GM19240 (cell line): ENCODE data around the gene NAA15.
"Not testable (repeated sequence)": the region's sequence is repeated elsewhere in the genome, so short reads cannot be mapped to it uniquely, and the experiment has no call there.

Experiments
- DNase-seq: peaks from one replicate; pipeline ENCODE4 v3.0.0; 2011; ENCODE audit warnings: low spot score; ENCODE audit not compliant: insufficient read length

The NAA15 gene

DNA sequence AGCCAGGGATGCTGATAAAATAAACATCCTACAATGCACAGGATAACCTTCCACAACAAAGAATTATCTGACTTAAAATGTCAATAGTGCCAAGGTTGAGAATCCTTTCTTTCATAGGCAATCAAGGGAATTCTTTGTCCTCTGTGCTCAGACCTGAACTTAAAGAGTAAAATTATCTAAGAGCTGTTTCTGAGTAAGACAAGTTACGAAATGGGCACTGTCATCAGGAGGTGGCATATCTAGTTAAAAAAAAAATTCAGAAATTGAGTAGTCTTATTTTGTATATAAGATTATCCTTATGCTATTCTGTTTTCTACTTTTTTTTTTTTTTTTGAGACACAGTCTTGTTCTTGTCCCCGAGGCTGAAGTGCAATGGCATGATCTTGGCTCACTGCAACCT, 149.3 kb downstream of the NAA15 start:
- DNase-seq: no peak

DNA sequence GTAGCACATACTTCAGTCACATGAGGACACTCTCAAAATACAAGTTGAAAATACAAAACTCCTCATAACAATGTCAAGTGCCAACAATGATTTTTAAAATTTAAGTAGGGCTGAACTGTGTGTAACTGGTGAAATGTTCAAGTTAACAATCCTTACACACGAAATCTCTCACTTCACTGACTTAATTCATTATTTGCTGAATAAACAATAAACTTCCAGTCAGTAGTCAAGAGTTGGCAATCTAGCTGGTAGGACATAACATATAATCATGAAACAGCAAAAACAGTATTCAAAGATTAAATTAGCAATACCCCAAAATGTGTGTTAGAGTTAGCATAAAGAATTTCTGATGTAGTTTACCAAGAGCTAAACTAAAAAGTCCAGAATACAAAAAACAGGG, 150.7 kb downstream of the NAA15 start:
- no peak for DNase-seq

DNA sequence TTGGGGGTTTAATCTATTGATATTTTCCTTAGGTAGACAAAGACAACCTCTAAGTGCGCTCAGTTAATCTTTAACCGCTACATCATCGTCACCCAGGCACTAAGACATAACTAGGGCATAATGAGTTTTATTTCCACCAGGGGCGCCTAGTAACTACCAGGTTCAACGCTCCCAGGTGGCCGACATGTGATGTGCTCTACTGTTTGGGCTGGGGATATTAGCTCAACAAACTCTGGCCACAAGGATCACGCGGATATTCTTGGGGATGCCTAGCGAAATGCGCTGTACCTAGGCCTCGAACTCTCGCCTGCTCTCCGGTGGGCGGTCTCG, 151.7 kb downstream of the NAA15 start:
- DNase-seq: peak; percentile 47

GRCh38 chr4:139453371-139454110, 152.2 kb downstream of the NAA15 start:
- DNase-seq: peak; percentile 81

GRCh38 chr4:139454111-139455045, 153.1 kb downstream of the NAA15 start, which contains the start of gene RAB33B:
TSS of gene RAB33B (plus strand) at chr4:139454121. CDS start at chr4:139454196, 75 bp downstream.
- peak; percentile 53 for DNase-seq

GRCh38 chr4:139455126-139455538, 153.8 kb downstream of the NAA15 start:
- DNase-seq: no peak

DNA sequence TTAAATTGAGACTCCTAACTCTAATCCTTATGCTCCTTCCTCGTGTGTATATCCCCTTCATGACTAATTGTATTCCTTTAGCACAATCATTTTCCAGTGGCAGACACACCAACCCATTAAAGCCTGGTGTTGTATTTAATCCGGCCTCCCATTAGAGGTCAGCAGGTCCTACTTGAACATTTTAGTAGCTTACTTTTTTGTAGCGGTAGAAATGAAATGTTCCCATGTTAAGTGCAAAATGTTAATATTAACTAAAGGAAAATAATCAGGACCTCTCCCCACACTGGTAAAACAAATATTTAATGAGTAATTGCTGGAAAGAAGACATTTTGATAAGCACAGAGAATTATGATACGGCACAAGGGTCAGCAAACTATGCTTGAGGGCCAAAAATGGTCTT, 156.0 kb downstream of the NAA15 start:
- no peak for DNase-seq

- DNase-seq: no peak
Observed at GRCh38 chr4:139458543-139458942, 157.2 kb downstream of the NAA15 start.

- DNase-seq: no peak
Observed at GRCh38 chr4:139458999-139459398, 157.7 kb downstream of the NAA15 start.

DNA sequence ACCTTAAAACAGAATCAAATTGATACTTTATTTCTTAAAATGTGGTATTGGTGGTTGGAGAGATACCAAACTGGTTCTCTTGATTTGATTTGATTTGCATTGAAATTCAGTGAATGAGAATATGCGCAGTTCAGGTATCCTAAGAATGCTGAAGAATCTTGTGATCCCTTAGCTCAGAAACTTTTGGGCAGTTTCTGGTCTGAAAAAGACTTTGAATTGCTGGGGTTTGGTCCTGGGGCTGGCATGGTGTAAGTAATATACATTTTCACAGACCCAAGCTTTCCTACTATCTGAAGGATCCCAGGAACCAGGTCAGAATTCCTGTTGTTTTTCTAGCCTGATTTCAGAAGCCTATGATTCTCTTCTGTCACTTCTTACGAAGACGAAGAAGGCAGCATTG, 159.3 kb downstream of the NAA15 start:
- DNase-seq: no peak

DNA sequence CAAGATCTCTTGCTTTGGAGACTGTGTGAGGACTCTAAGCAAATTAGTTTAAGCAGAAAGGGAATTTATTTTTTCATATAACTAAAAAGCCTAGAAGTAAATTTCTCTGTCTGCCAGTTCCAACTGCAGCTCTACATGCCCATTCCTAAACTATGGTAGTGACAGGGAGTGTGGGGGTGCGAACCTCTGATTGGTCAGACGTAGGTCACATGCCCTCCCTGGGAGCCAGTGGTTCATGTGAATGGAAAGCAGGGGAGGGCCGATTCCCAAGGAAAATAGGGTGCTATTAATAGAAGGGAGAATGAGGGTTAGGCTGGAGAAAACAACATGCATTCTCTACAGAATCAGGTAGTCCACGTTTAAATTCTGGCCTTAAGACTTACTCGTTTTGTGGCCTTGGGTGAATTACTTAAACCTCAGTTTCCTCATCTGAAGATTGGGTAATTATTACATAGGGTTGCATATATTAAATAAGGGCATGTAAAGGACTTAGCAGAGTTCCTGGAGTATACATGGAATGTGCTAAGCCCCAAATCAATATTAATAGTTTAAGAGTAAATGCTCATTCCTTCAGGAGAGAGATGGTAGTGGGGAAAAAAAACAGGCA, 159.8 kb downstream of the NAA15 start:
- no peak for DNase-seq

GRCh38 chr4:139464512-139464911, 163.2 kb downstream of the NAA15 start:
- not testable (repeated sequence) for DNase-seq

- no peak for DNase-seq
Observed at GRCh38 chr4:139465922-139466321, 164.6 kb downstream of the NAA15 start.

- not testable (repeated sequence) for DNase-seq
Observed at GRCh38 chr4:139468756-139469155, 167.5 kb downstream of the NAA15 start.

DNA sequence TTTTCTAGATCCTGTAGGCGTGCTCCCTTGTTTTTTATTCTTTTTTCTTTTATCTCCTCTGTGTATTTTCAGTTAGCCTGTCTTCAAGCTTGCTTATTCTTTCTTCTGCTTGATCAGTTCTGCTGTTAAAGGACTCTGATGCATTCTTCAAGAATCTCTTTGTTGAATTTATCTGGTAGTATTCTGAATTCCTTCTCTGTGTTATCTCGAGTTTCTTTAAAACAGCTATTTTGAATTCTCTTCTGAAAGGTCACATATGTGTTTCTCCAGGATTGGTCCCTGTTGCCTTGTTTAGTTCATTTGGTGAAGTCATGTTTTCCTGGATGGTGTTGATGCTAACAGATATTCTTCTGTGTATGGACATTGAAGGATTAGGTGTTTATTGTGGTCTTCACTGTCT, 167.9 kb downstream of the NAA15 start:
- DNase-seq: no peak
